ENCODE results near the gene RPS6KA2.
"Not testable (repeated sequence)": the region's sequence is repeated elsewhere in the genome, so short reads cannot be mapped to it uniquely, and the experiment has no call there.

The RPS6KA2 gene

DNA sequence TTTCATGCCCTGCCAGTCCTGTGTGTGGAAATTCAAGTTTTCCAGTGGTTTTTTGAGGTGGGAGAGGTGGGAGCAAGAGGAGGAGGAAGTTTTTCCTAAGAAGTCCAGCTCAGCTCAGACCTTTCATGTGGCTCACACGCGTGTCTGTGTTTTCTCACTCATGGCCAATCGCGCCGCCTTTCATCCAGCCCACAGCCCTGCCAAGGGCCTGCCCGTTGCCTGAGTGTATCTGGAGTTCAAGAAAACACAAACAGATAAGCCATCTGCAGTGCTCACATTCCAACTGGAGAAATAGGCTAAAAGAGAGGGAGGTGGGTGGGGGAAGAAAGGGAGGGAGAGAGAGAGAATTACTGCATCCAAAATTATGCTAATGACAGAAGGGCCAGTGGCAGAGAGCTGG lies 231.7 kb downstream of the RPS6KA2 start:
- Mint-ChIP-seq H3K36me3 (no peaks in the 10 kb centered on the region), H3K4me3 (no peak overlapping the region), H3K4me1 (peaks cover 2% of the 10 kb centered on the region), H3K27me3 (peaks cover 48% of the 10 kb centered on the region), H3K27ac (no peak overlapping the region), H3K9me3 (no peaks in the 10 kb centered on the region)
- CTCF ChIA-PET, result interaction anchor here (0.9 to 2.9 kb wide), 3 partner anchors 82 to 119 kb away, joined by 3 to 10 read pairs (median 4); no protein-coding TSS in a partner anchor
- no peak for DNase-seq

GRCh38 chr6:166394036-166394892 lies 232.8 kb downstream of the RPS6KA2 start:
- no peak for DNase-seq
- Mint-ChIP-seq H3K27ac (no peak overlapping the region), H3K36me3 (no peaks in the 10 kb centered on the region), H3K4me1 (peaks cover 2% of the 10 kb centered on the region), H3K27me3 (peaks cover 45% of the 10 kb centered on the region), H3K4me3 (no peak overlapping the region), H3K9me3 (no peaks in the 10 kb centered on the region)
- CTCF ChIA-PET, result interaction anchor here (1.0 to 2.9 kb wide), 3 partner anchors 10 to 84 kb away, joined by 3 to 10 read pairs (median 5); no protein-coding TSS in a partner anchor

- no peak overlapping the region for H3K4me3 Mint-ChIP-seq
- no peaks in the 10 kb centered on the region for H3K36me3 Mint-ChIP-seq
- CTCF ChIA-PET, result interaction anchor here (2.9 kb wide), 1 partner anchor 80 kb away, joined by 10 read pairs; no protein-coding TSS in a partner anchor
- no peak overlapping the region for H3K27ac Mint-ChIP-seq
- DNase-seq, result no peak
- no peaks in the 10 kb centered on the region for H3K9me3 Mint-ChIP-seq
- peaks cover 40% of the 10 kb centered on the region for H3K27me3 Mint-ChIP-seq
- H3K4me1 Mint-ChIP-seq, result peaks cover 2% of the 10 kb centered on the region
Measured at GRCh38 chr6:166393535-166393823, 233.6 kb downstream of the RPS6KA2 start.

GRCh38 chr6:166392755-166393534 lies 234.1 kb downstream of the RPS6KA2 start:
- H3K4me1 Mint-ChIP-seq, H3K9me3 Mint-ChIP-seq, H3K36me3 Mint-ChIP-seq, H3K4me3 Mint-ChIP-seq, DNase-seq, H3K27ac Mint-ChIP-seq: not testable (repeated sequence)
- CTCF ChIA-PET, result interaction anchor here (0.6 to 2.9 kb wide), 5 partner anchors 10 to 116 kb away, joined by 3 to 10 read pairs (median 3); no protein-coding TSS in a partner anchor
- peaks cover 40% of the 10 kb centered on the region for H3K27me3 Mint-ChIP-seq

- Mint-ChIP-seq H3K36me3 (no peaks in the 10 kb centered on the region), H3K9me3 (no peaks in the 10 kb centered on the region), H3K27me3 (peaks cover 17% of the 10 kb centered on the region), H3K4me1 (peaks cover 6% of the 10 kb centered on the region), H3K27ac (no peak overlapping the region), H3K4me3 (no peak overlapping the region)
- CTCF ChIA-PET, result interaction anchor here (0.5 to 1.5 kb wide), 2 partner anchors 11 to 655 kb away, joined by 4 to 8 read pairs; no protein-coding TSS in a partner anchor
- no peak for DNase-seq
Measured at GRCh38 chr6:166389119-166389518, 237.9 kb downstream of the RPS6KA2 start.

DNA sequence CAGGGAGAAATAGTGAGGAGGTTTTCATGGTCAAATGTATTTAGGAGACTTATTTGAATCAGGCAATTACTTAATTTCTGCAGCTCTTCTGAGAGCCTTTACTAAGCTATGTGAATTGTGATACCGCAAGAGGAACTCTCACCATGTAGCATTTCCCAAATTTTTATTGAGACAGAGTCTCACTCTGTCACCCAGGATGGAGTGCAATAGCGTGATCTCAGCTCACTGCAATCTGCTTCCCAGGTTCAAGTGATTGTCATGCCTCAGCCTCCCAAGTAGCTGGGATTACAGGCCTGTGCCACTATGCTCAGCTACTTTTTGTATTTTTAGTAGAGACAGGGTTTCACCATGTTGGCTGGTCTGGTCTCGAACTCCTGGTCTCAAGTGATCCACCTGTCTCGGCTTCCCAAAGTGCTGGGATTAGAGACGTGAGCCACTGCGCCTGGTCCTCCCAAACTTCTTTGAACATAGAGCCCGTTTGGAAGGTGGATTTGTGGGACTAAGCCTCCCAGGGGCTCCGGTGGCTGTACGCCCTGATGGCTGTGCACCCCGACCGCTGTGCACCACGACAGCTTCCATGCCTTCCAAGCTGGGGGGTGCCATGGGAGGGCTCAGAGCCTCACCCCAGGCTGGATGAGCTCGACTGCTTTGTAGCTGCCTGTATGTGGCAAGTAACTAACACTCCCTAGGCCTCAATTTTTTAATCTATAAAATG lies 238.6 kb downstream of the RPS6KA2 start:
- Mint-ChIP-seq H3K27ac (no peak overlapping the region), H3K36me3 (no peaks in the 10 kb centered on the region), H3K4me3 (no peak overlapping the region), H3K27me3 (peaks cover 14% of the 10 kb centered on the region), H3K4me1 (peaks cover 11% of the 10 kb centered on the region), H3K9me3 (no peaks in the 10 kb centered on the region)
- DNase-seq, result no peak
- CTCF ChIA-PET, result interaction anchor here (1.2 to 1.3 kb wide), 3 partner anchors 12 to 109 kb away, joined by 3 to 7 read pairs (median 5); no protein-coding TSS in a partner anchor

DNA sequence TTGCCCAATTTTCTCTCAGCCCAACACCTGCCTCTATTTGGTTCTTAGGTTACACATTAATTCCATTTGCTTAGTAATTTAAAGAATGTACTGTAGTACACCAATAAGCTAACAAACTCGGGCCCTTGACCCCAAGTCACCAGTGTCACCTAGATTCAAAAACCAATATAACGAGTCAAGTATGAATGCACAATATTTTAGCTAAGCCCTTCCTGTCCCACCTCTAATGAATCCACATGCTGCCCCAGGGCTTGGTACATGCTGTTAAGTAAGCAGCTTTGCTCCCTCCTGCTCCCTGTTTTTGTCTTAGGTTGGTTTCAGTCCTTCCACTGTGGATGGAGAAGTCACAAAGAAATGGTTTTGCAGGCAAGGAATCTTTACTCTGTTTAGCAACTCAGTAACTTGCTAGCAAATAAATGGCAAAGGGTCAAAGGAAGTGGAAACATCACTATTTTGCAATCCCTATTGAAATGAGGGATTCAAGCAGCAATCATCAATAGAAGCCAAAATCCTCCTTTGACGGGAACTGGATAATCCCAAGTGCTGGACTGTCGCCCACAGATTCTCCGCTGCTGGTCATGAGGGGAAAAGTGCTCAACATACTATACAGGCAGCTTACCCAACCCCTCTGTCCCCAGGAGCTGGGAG lies 239.3 kb downstream of the RPS6KA2 start:
- no peak overlapping the region for H3K27ac Mint-ChIP-seq
- peaks cover 14% of the 10 kb centered on the region for H3K27me3 Mint-ChIP-seq
- H3K36me3 Mint-ChIP-seq, result no peaks in the 10 kb centered on the region
- H3K9me3 Mint-ChIP-seq, result no peaks in the 10 kb centered on the region
- peaks cover 12% of the 10 kb centered on the region for H3K4me1 Mint-ChIP-seq
- CTCF ChIA-PET, result interaction anchor here (1.2 to 1.3 kb wide), 3 partner anchors 12 to 108 kb away, joined by 3 to 7 read pairs (median 5); no protein-coding TSS in a partner anchor
- no peak for DNase-seq
- no peak overlapping the region for H3K4me3 Mint-ChIP-seq

- H3K9me3 Mint-ChIP-seq, H3K36me3 Mint-ChIP-seq, H3K4me3 Mint-ChIP-seq, H3K27ac Mint-ChIP-seq, DNase-seq: not testable (repeated sequence)
- peaks cover 14% of the 10 kb centered on the region for H3K27me3 Mint-ChIP-seq
- H3K4me1 Mint-ChIP-seq, result peaks cover 12% of the 10 kb centered on the region
- CTCF ChIA-PET, result interaction anchor here (1.3 to 1.5 kb wide), 2 partner anchors 14 to 74 kb away, joined by 5 read pairs; no protein-coding TSS in a partner anchor
Measured at GRCh38 chr6:166387098-166387497, 240.0 kb downstream of the RPS6KA2 start.

- peaks cover 20% of the 10 kb centered on the region for H3K4me1 Mint-ChIP-seq
- no peak for DNase-seq
- H3K36me3 Mint-ChIP-seq, result no peaks in the 10 kb centered on the region
- no peak overlapping the region for H3K27ac Mint-ChIP-seq
- peaks cover 13% of the 10 kb centered on the region for H3K27me3 Mint-ChIP-seq
- H3K4me3 Mint-ChIP-seq, result no peak overlapping the region
- no peaks in the 10 kb centered on the region for H3K9me3 Mint-ChIP-seq
- CTCF ChIA-PET, result interaction anchor here (1.0 to 1.5 kb wide), 2 partner anchors 15 to 110 kb away, joined by 4 to 5 read pairs; no protein-coding TSS in a partner anchor
Measured at GRCh38 chr6:166386111-166386510, 240.9 kb downstream of the RPS6KA2 start.

DNA sequence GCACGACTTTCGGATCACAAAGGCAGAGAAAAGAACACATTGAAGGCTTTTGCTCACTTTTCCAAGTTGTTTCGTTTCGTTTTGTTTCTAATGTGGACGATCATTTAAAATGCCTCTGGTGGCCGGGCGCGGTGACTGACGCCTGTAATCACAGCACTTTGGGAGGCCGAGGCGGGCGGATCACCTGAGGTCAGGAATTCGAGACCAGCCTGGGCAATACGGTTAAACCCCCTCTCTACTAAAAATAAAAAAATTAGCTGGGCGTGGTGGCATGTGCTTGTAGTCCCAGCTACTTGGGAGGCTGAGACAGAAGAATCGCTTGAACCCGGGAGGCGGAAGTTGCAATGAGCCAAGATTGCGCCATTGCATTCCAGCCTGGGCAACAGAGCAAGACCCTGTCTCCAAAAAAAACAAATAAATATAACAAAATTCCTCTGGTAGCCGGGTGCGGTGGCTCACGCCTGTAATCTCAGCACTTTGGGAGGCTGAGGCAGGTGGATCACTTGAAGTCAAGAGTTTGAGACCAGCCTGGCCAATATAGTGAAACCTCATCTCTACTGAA lies 243.2 kb downstream of the RPS6KA2 start:
- H3K27me3 Mint-ChIP-seq, H3K36me3 Mint-ChIP-seq, H3K9me3 Mint-ChIP-seq: not testable (repeated sequence)
- DNase-seq, result peak; percentile 53
- peak overlapping the region; percentile 81 for H3K4me3 Mint-ChIP-seq
- peak overlapping the region; percentile 94 for H3K27ac Mint-ChIP-seq
- peaks cover 24% of the 10 kb centered on the region for H3K4me1 Mint-ChIP-seq
- CTCF ChIA-PET, result interaction anchor here (0.9 to 1.4 kb wide), 3 partner anchors 17 to 71 kb away, joined by 3 to 6 read pairs (median 5); no protein-coding TSS in a partner anchor

GRCh38 chr6:166382933-166383801 lies 243.9 kb downstream of the RPS6KA2 start, which contains the start of gene MPC1:
TSS of gene MPC1 (minus strand) at chr6:166382940. CDS start at chr6:166382876, 64 bp downstream.
- Mint-ChIP-seq H3K27me3 (peaks cover 5% of the 10 kb centered on the region), H3K4me1 (peaks cover 24% of the 10 kb centered on the region), H3K4me3 (peak within 1 kb of the TSS; percentile 91), H3K36me3 (no peaks in the 10 kb centered on the region), H3K9me3 (no peaks in the 10 kb centered on the region), H3K27ac (peak within 1 kb of the TSS; percentile 94)
- peak; percentile 95 for DNase-seq
- CTCF ChIA-PET, result interaction anchor here (0.7 to 1.4 kb wide), 4 partner anchors 9 to 70 kb away, joined by 3 to 6 read pairs (median 4); no protein-coding TSS in a partner anchor

- Mint-ChIP-seq H3K4me1 (peaks cover 24% of the 10 kb centered on the region), H3K36me3 (no peaks in the 10 kb centered on the region), H3K27me3 (peaks cover 5% of the 10 kb centered on the region), H3K27ac (peak overlapping the region; percentile 81), H3K9me3 (no peaks in the 10 kb centered on the region), H3K4me3 (peak overlapping the region; percentile 91)
- CTCF ChIA-PET, result no interaction called here
- DNase-seq, result no peak
Measured at GRCh38 chr6:166382500-166382932, 244.5 kb downstream of the RPS6KA2 start.
